Fibroblast of lung (primary cell): ENCODE data around the gene GJC2. TPM values are rescaled to one million over a fixed set of nuclear protein-coding genes. Genes with fewer than 3 reads are reported as not detected.

Experiments used
- DNase-seq, 2 donors: peaks; one replicate each; pipeline versions ENCODE4 v3.0.0 to v3.0.0-alpha.2; 2010; ENCODE audit warnings: low read depth in 2 of 2
- H2AFZ ChIP-seq: 2 replicates; pipeline ENCODE4 v1.5.1; 2012; ENCODE audit warnings: low read length, control low read depth, inconsistent platforms
- H3K27ac ChIP-seq: 2 replicates; pipeline ENCODE4 v1.5.1; 2011; ENCODE audit warnings: low read length, control low read depth; ENCODE audit not compliant: insufficient read depth
- H3K27me3 ChIP-seq: 2 replicates; pipeline ENCODE4 v1.5.1; 2011; ENCODE audit warnings: mild to moderate bottlenecking, low read length; ENCODE audit not compliant: control insufficient read depth, insufficient read depth
- H3K36me3 ChIP-seq: 2 replicates; pipeline ENCODE4 v1.5.1; 2011; ENCODE audit warnings: low read length; ENCODE audit not compliant: control insufficient read depth, insufficient read depth
- H3K4me1 ChIP-seq: 2 replicates; pipeline ENCODE4 v1.5.1; 2011; ENCODE audit warnings: low read length; ENCODE audit not compliant: control insufficient read depth, insufficient read depth; ENCODE audit errors: extremely low read depth
- H3K4me2 ChIP-seq: 2 replicates; pipeline ENCODE4 v1.5.1; 2011; ENCODE audit warnings: low read length, control low read depth; ENCODE audit not compliant: insufficient read depth; ENCODE audit errors: extremely low read depth
- H3K4me3 ChIP-seq, 4 experiments: fragments of 200-600 bp in 1 of 4; sonication (generic) in 1 of 4; replicated peaks in 1 of 4; 2 replicates each; pipeline ENCODE4 v1.5.1; 2011 to 2016; ENCODE audit warnings: low read length in 4 of 4, low read depth in 3 of 4, mild to moderate bottlenecking in 3 of 4, control low read depth in 2 of 4, inconsistent platforms in 1 of 4, mixed read lengths in 1 of 4; ENCODE audit not compliant: insufficient read depth in 1 of 4; ENCODE audit errors: control extremely low read depth in 1 of 4
- H3K79me2 ChIP-seq: 2 replicates; pipeline ENCODE4 v1.5.1; 2012; ENCODE audit warnings: mild to moderate bottlenecking, low read length, inconsistent platforms; ENCODE audit not compliant: control insufficient read depth, insufficient read depth
- H3K9ac ChIP-seq: 2 replicates; pipeline ENCODE4 v1.5.1; 2011; ENCODE audit warnings: mild to moderate bottlenecking, low read length, control low read depth; ENCODE audit not compliant: insufficient read depth
- H3K9me3 ChIP-seq: 2 replicates; pipeline ENCODE4 v1.5.1; 2012; ENCODE audit warnings: low read depth, low read length; ENCODE audit not compliant: control insufficient read depth, insufficient read depth
- H4K20me1 ChIP-seq: 2 replicates; pipeline ENCODE4 v1.5.1; 2011; ENCODE audit warnings: low read length; ENCODE audit not compliant: control insufficient read depth, insufficient read depth; ENCODE audit errors: extremely low read depth
- CTCF ChIP-seq, 2 donors: IDR thresholded peaks in 1 of 2; conservative IDR thresholded peaks in 1 of 2; 1 replicate in 1 of 2; 2 replicates in 1 of 2; pipeline ENCODE4 v1.5.1; 2011 to 2012; ENCODE audit warnings: low read length in 2 of 2, control low read depth in 1 of 2, inconsistent platforms in 1 of 2, low read depth in 1 of 2, mild to moderate bottlenecking in 1 of 2
- EZH2 ChIP-seq: IDR thresholded peaks from 2 replicates; pipeline ENCODE4 v1.5.1; 2012; ENCODE audit warnings: low read length, control low read depth, mild to moderate bottlenecking; ENCODE audit errors: missing control alignments
- polyA plus RNA-seq, 2 donors: library from polyadenylated mRNA; depleted of rRNA in 1 of 2; stranded (reverse) in 1 of 2; unstranded in 1 of 2; fragments of >200 nt; gene quantifications; 2 replicates each; pipeline ENCODE4 v1.2.1, GENCODE V29; 2011 to 2012; ENCODE audit warnings: missing spikeins in 1 of 2
- total RNA-seq: library from RNA; depleted of rRNA; stranded (reverse); fragments of >200 nt; gene quantifications from 2 replicates; pipeline ENCODE4 v1.2.1, GENCODE V29; 2014

GJC2 gene
- total and polyA plus RNA-seq, 2 donors (not counting 1 experiment from before 2014, with no cell fraction given) = 1.4 to 13.4 TPM

- Histone ChIP-seq H3K4me1 (no peaks in the 10 kb centered on the region), H3K4me3 (peak overlapping the region; percentile 49 to 83 (median 66)), H2AFZ (no peak overlapping the region), H3K27me3 (no peaks in the 10 kb centered on the region), H3K79me2 (peaks cover 39% of the 10 kb centered on the region), H3K36me3 (peaks cover 40% of the 10 kb centered on the region), H3K9ac (peak overlapping the region; percentile 74), H3K4me2 (peak overlapping the region; percentile 28), H4K20me1 (no peaks in the 10 kb centered on the region), H3K27ac (no peak overlapping the region), H3K9me3 (no peaks in the 10 kb centered on the region)
- peak in 1 of 2 donors; percentile 21 for DNase-seq
- TF ChIP-seq EZH2 (no peak), CTCF (conservative IDR thresholded peaks at IDR 0.05 in 1 of 2, IDR thresholded peaks at IDR 0.05 in 1 of 2; ENCODE audit: low read depth in 1 of 2, low read length in 2 of 2) (peak; percentile 6 to 9)
Measured at GRCh38 chr1:228101994-228102790, 47.5 kb upstream of the GJC2 start.

- no peaks in the 10 kb centered on the region for H3K27me3 ChIP-seq
- H3K9ac ChIP-seq = peak within 1 kb of the TSS; percentile 74
- H3K4me3 ChIP-seq = peak within 1 kb of the TSS; percentile 59 to 93 (median 76)
- H3K4me1 ChIP-seq = no peaks in the 10 kb centered on the region
- H4K20me1 ChIP-seq = no peaks in the 10 kb centered on the region
- H3K4me2 ChIP-seq = peak within 1 kb of the TSS; percentile 40
- H3K79me2 ChIP-seq = peaks cover 33% of the 10 kb centered on the region
- H3K36me3 ChIP-seq = peaks cover 34% of the 10 kb centered on the region
- peak within 1 kb of the TSS; percentile 79 for H2AFZ ChIP-seq
- TF ChIP-seq CTCF (conservative IDR thresholded peaks at IDR 0.05 in 1 of 2, IDR thresholded peaks at IDR 0.05 in 1 of 2; ENCODE audit: low read depth in 1 of 2, low read length in 2 of 2) (no peak), EZH2 (no peak)
- no peaks in the 10 kb centered on the region for H3K9me3 ChIP-seq
- peak; percentile 86 to 90 for DNase-seq
- peak within 1 kb of the TSS; percentile 62 for H3K27ac ChIP-seq
Measured at GRCh38 chr1:228102791-228103620, 46.7 kb upstream of the GJC2 start, which contains the start of gene C1orf35. TSS of gene C1orf35 (minus strand) at chr1:228103325. CDS start at chr1:228103227, 98 bp downstream.
